BLaER1 (cell line): ENCODE results near the gene SLC2A13.
"Not testable (repeated sequence)": the region's sequence is repeated elsewhere in the genome, so short reads cannot be mapped to it uniquely, and the experiment has no call there.

ENCODE experiments used
- H3K27ac ChIP-seq: shearing (Covaris generic); formaldehyde crosslinking; 2 replicates; pipeline ENCODE4 v1.8.1; 2022
- H3K27me3 ChIP-seq: shearing (Covaris generic); formaldehyde crosslinking; 2 replicates; pipeline ENCODE4 v1.8.1; 2022
- H3K36me3 ChIP-seq: shearing (Covaris generic); formaldehyde crosslinking; 2 replicates; pipeline ENCODE4 v1.8.1; 2022
- H3K4me1 ChIP-seq: shearing (Covaris generic); formaldehyde crosslinking; 2 replicates; pipeline ENCODE4 v1.8.1; 2022
- H3K4me2 ChIP-seq: shearing (Covaris generic); formaldehyde crosslinking; 2 replicates; pipeline ENCODE4 v1.8.1; 2022
- H3K4me3 ChIP-seq: shearing (Covaris generic); formaldehyde crosslinking; 2 replicates; pipeline ENCODE4 v1.8.1; 2022
- H3K9ac ChIP-seq: shearing (Covaris generic); formaldehyde crosslinking; 2 replicates; pipeline ENCODE4 v1.8.1; 2022
- H3K9me3 ChIP-seq: shearing (Covaris generic); formaldehyde crosslinking; 2 replicates; pipeline ENCODE4 v1.8.1; 2022
- H4K20me1 ChIP-seq: shearing (Covaris generic); formaldehyde crosslinking; 2 replicates; pipeline ENCODE4 v1.8.1; 2022
- Cebpa-rat ChIP-seq: shearing (Covaris generic); IDR thresholded peaks from 2 replicates; pipeline ENCODE4 v1.8.1; 2022

SLC2A13 gene

DNA sequence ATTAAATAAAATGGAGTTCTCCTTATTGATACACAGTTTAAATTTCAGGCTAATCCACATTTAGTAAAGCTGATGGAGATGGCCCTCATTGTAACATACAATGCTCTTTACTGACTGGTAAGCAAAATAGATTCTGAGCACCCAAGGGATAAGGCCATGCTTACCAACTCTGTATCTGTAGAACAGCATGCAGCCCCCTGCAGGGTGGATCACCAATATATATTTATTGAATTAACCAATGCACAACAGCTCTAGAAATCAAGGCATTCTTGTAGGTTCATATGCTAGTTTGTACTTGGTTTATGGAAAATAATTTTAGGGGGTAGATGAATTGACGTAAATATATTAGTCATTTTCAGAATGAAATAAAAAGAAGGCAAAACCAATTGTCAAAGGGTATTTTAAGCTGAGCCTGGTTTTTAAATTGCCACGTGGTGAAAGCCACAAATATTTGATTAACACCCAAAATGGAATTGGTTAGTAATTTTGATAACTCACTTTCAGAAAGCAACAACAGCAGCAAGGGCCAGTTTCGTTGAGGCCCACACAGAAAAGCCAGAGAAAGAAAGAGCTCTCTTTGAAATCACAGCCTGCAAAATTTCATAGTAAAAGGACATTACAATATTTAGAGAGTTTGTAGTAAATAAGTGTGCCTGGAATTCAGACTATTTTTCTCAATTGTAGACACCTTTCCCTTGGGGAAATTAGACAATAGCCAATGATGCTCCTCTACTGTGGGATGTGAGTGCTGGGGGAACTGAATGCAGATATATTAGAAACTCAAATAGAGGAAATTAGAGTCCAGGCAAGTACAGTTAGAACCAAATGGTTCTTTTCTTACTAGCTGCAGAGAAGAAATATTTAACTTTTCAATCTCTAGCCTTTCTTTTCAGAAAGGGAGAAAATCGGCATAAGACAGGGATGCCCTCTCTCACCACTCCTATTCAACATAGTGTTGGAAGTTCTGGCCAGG is 270.1 kb downstream of the SLC2A13 start:
- no peak overlapping the region for H3K4me2 ChIP-seq
- H3K4me1 ChIP-seq, result peaks cover 12% of the 10 kb centered on the region
- no peak overlapping the region for H3K27ac ChIP-seq
- no peaks in the 10 kb centered on the region for H4K20me1 ChIP-seq
- no peaks in the 10 kb centered on the region for H3K9me3 ChIP-seq
- H3K27me3 ChIP-seq, result no peaks in the 10 kb centered on the region
- no peak for TF ChIP-seq Cebpa-rat
- no peaks in the 10 kb centered on the region for H3K36me3 ChIP-seq
- no peak overlapping the region for H3K9ac ChIP-seq
- no peak overlapping the region for H3K4me3 ChIP-seq

DNA sequence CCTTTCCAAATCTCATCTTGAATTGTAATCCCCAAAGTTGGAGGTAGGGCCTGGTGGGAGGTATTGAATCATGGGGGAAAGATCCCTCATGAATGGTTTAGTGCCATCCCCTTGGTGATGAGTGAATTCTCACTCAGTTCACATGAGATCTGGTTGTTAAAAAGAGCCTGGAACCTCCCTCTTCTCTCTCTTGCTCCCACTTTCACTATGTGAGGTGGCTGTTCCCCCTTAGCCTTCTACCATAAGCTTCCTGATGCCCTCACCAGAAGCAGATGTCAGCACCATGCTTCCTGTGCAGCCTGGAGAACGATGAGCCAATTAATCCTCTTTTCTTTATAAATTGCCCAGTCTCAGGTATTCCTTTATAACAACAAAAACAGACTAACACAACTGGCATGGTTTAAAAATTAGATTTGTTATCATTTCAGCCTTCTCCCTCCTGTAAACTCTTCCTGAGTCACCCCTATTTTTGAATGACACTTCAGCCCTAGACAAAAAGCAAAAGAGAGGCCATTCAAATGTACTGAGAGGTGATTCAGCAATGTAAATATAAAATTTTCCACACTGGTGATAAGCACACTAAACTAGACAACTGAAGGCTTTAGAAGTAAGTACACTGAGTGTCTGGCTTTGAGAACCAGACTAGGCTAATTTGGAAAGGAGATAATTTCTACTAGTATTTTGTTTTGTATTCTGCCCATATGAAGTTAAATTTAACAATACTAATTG is 274.1 kb downstream of the SLC2A13 start:
- Histone ChIP-seq H3K4me3 (no peak overlapping the region), H3K9ac (no peak overlapping the region), H3K27ac (no peak overlapping the region), H3K36me3 (no peaks in the 10 kb centered on the region), H3K27me3 (no peaks in the 10 kb centered on the region), H3K9me3 (no peaks in the 10 kb centered on the region), H3K4me1 (peaks cover 12% of the 10 kb centered on the region), H4K20me1 (no peaks in the 10 kb centered on the region), H3K4me2 (peak overlapping the region; percentile 12; the same call in 1 of the 2 replicates)
- TF ChIP-seq Cebpa-rat, result no peak

DNA sequence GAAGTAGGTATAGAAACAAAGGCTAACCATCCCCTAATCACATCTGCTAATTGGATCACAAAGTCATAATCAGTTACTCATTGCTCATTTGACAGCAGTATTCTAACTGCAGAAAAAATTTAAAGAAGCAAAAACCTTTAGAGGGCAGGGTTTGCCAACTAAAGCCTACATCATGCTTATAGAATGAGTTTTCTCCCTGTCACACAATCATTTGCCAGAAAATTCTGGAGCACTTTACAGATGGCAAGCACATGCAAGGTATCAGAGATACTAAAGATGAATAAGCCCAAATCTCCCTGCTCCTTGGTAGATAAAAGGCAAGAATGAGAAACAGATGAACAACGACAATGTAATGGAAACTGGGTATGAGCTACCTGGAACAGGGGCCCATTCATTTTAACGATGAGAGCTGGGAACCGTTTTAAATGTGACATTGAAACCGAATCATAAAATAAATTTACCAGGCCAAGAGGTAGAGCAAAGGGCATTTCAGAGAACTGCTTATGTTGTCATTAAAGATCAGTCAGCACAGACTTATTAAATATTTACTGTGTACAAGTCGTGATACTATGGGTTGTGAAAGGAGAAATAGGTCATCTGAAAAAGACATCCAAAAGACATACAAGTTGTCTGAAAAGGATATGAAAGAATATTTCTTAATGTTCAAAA is 274.9 kb downstream of the SLC2A13 start:
- no peak for TF ChIP-seq Cebpa-rat
- no peaks in the 10 kb centered on the region for H4K20me1 ChIP-seq
- H3K4me3 ChIP-seq, result no peak overlapping the region
- no peaks in the 10 kb centered on the region for H3K27me3 ChIP-seq
- peaks cover 12% of the 10 kb centered on the region for H3K4me1 ChIP-seq
- H3K9ac ChIP-seq, result no peak overlapping the region
- no peaks in the 10 kb centered on the region for H3K9me3 ChIP-seq
- no peaks in the 10 kb centered on the region for H3K36me3 ChIP-seq
- H3K4me2 ChIP-seq, result no peak overlapping the region
- no peak overlapping the region for H3K27ac ChIP-seq

DNA sequence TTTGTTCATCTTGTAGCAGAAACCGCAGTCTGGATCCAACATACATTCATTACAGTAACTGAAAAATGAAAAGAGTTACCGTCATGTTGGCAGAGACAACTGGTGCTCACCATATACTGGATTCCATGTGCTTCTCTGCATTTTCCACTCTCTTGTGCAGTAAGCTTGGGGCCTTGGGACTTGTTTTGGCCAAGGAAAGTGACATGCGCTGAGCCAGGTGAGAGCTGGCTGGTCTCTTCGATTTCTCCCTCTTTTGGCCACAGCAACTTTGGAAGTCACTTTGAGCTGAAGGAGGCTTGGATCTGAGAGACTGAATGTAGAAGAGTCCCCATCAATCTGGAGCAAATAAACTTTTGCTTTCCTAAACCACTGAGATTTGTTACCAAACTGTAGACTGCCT is 275.7 kb downstream of the SLC2A13 start:
- Histone ChIP-seq H3K4me2 (no peak overlapping the region), H3K9ac (no peak overlapping the region), H3K4me3 (no peak overlapping the region), H3K4me1 (peaks cover 12% of the 10 kb centered on the region), H3K27ac (no peak overlapping the region), H3K36me3 (no peaks in the 10 kb centered on the region), H3K27me3 (no peaks in the 10 kb centered on the region), H4K20me1 (no peaks in the 10 kb centered on the region), H3K9me3 (no peaks in the 10 kb centered on the region)
- no peak for TF ChIP-seq Cebpa-rat

DNA sequence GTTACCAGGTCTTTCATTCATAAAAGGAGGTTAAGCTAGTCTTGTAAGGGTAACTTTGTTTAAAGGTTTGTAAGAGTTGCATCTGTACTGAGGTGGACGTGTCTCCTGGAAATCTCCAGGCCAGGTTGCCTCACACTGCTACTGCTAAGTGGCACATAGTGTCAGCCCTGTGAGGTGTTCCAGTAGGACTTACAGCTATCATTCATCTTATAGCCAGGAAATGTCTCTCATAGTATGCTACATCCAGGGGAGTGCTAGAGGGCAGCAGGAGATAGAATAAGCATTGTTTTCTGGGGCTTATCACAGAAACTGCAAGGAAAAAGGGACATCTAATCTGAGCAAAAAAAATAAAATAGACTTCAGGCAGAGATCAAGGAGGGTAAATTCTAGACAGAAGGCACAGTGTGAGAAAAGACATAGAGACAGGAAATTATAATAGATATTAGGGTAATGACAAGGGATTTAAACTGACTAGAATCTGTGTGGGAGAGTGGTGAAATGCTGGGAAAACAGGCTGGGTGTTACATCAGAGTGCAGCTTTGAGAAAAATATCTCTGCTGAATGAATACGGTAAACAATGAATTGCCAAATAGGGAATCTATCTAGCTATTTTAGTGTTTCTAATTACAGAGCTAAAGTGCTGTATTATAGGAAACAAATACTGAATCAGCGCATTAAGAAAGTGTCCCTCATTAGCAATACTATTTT is 281.2 kb downstream of the SLC2A13 start:
- H3K9me3 ChIP-seq, result no peaks in the 10 kb centered on the region
- no peaks in the 10 kb centered on the region for H4K20me1 ChIP-seq
- no peaks in the 10 kb centered on the region for H3K36me3 ChIP-seq
- no peak overlapping the region for H3K4me2 ChIP-seq
- no peaks in the 10 kb centered on the region for H3K4me1 ChIP-seq
- no peak overlapping the region for H3K27ac ChIP-seq
- H3K4me3 ChIP-seq, result no peak overlapping the region
- no peaks in the 10 kb centered on the region for H3K27me3 ChIP-seq
- no peak for TF ChIP-seq Cebpa-rat
- H3K9ac ChIP-seq, result no peak overlapping the region

DNA sequence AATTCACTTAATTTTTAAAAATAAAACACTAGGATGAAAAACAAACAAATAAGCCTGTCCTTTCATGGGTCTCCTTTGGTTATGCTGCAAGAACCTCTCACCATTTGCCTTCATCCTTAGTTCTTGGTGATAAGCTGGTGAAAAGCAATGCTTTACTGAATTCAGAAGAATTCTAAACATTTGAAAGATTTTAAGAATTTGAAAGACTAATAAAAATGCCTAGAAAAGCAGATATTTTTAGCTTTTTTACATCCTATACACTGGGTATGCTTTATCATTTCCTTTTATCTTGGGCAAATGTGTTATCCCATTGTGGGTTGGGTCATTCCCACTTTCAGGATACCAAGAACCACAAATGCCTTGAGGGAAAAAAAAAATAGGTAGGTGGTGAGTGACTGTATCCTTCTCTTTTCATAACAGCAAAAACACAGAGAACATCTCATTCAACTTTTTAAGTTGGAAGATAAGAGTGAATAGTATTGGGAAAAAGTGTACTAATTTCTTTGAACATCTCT is 289.2 kb downstream of the SLC2A13 start:
- no peaks in the 10 kb centered on the region for H3K27me3 ChIP-seq
- no peak overlapping the region for H3K4me3 ChIP-seq
- no peak overlapping the region for H3K27ac ChIP-seq
- TF ChIP-seq Cebpa-rat, result no peak
- no peaks in the 10 kb centered on the region for H3K4me1 ChIP-seq
- no peaks in the 10 kb centered on the region for H3K9me3 ChIP-seq
- H3K4me2 ChIP-seq, result no peak overlapping the region
- H4K20me1 ChIP-seq, result no peaks in the 10 kb centered on the region
- H3K36me3 ChIP-seq, result no peaks in the 10 kb centered on the region
- H3K9ac ChIP-seq, result no peak overlapping the region

DNA sequence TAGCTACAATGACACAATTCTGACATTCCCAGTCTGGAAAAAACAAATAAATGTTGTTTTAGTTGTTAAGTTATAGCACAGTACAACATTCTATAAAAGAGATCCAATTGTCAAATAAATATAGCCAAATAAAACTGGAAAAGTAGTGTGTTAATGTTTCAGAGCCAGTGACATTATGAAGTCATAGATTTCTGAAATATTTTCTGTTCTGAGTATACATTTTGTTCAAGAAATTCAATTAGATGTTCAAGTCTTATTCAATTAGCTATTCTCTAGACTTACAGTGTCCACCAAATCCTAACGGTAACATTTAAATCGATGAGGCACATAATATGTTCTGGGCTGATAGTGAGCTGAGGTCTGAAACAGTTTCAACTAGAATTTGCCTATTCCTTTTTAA is 290.1 kb downstream of the SLC2A13 start:
- H3K4me2 ChIP-seq, result no peak overlapping the region
- TF ChIP-seq Cebpa-rat, result no peak
- H3K36me3 ChIP-seq, result no peaks in the 10 kb centered on the region
- no peak overlapping the region for H3K27ac ChIP-seq
- no peaks in the 10 kb centered on the region for H3K4me1 ChIP-seq
- H4K20me1 ChIP-seq, result no peaks in the 10 kb centered on the region
- H3K27me3 ChIP-seq, result no peaks in the 10 kb centered on the region
- H3K4me3 ChIP-seq, result no peak overlapping the region
- H3K9me3 ChIP-seq, result no peaks in the 10 kb centered on the region
- H3K9ac ChIP-seq, result no peak overlapping the region

DNA sequence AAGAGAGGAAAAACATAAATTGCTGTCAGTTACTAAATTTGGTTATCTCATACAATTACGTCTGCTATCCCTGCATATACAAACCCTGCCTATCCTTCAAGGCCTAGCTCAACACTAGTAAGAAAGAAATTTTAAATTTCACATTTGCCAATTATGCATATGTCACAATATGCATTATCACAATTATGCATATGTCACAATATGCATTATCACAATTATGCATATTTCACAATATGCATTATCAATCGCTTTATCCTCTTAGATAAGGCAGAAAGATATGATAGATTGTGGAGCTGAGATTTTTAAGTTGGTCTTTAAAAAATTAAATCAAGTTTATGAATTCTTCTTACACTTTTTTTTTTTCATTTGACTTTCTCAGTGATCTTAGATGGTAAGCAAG is 291.3 kb downstream of the SLC2A13 start:
- no peak for TF ChIP-seq Cebpa-rat
- Histone ChIP-seq H3K27me3 (no peaks in the 10 kb centered on the region), H3K9me3 (no peaks in the 10 kb centered on the region), H3K4me2 (no peak overlapping the region), H3K4me1 (no peaks in the 10 kb centered on the region), H3K4me3 (no peak overlapping the region), H4K20me1 (no peaks in the 10 kb centered on the region), H3K9ac (no peak overlapping the region), H3K27ac (no peak overlapping the region), H3K36me3 (no peaks in the 10 kb centered on the region)

DNA sequence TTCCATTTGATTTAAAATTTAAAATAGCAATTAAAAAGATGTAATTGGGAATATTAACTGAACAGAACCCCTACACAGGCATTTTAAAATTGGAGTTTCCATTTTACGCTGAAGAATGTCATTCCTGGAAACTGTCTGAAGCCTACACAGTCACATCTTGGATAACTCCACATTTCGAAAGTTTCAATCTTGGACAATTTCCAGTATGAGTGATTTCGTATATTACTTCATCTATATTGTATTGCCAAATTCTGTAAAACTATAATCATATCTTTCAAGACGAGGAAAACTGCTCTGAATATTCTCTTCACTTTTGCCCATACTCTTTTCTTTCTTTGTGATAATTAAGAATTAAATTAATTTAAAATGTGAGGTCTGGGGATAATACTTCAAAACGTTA is 292.1 kb downstream of the SLC2A13 start:
- no peaks in the 10 kb centered on the region for H4K20me1 ChIP-seq
- H3K9ac ChIP-seq, result no peak overlapping the region
- H3K4me1 ChIP-seq, result no peaks in the 10 kb centered on the region
- H3K9me3 ChIP-seq, result no peaks in the 10 kb centered on the region
- no peaks in the 10 kb centered on the region for H3K27me3 ChIP-seq
- H3K36me3 ChIP-seq, result no peaks in the 10 kb centered on the region
- no peak overlapping the region for H3K27ac ChIP-seq
- TF ChIP-seq Cebpa-rat, result no peak
- H3K4me2 ChIP-seq, result no peak overlapping the region
- H3K4me3 ChIP-seq, result no peak overlapping the region

DNA sequence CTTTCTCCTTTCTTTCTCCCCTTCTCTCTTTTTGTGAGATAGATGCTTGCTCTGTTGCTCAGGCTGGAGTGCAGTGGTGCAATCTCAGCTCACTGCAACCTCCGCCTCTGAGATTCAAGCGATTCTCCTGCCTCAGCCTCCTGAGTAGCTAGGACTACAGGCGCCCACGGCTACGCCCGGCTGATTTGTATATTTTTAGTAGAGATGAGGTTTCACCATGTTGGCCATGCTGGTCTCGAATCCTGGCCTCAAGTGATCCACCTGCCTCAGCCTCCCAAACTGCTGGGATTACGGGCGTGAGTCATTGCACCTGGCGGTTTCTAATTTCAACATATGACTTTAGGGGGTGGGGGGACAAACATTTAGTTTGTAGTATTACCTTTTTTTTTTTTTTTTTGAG is 293.4 kb downstream of the SLC2A13 start:
- H4K20me1 ChIP-seq, H3K27ac ChIP-seq, H3K9ac ChIP-seq, H3K9me3 ChIP-seq, H3K4me3 ChIP-seq, H3K4me2 ChIP-seq, H3K27me3 ChIP-seq, H3K4me1 ChIP-seq, H3K36me3 ChIP-seq: not testable (repeated sequence)
